ENCODE measurements around the gene IFI30.

Gene IFI30

GRCh38 chr19:18172331-18173053, 1.1 kb upstream of the IFI30 start:
- TF ChIP-seq CTCF (IDR thresholded peaks at IDR 0.05; ENCODE audit: extremely low read depth, missing control alignments): no peak
- DNase-seq (ENCODE audit: low spot score): peak; percentile 4

GRCh38 chr19:18173054-18173571, 500 bp upstream of the IFI30 start:
- DNase-seq (ENCODE audit: low spot score): peak; percentile 39
- no peak for TF ChIP-seq CTCF (IDR thresholded peaks at IDR 0.05; ENCODE audit: extremely low read depth, missing control alignments)

DNA sequence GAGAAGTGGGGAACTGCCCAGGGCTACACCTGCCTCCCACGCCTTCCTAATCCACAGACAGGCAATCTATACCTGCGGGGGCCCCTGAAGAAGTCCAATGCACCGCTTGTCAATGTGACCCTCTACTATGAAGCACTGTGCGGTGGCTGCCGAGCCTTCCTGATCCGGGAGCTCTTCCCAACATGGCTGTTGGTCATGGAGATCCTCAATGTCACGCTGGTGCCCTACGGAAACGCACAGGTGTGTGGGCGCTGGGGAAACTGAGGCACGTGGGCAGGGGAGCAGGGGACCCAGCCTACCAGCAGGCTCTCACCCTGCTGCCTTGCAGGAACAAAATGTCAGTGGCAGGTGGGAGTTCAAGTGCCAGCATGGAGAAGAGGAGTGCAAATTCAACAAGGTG, 1.4 kb downstream of the IFI30 start:
- DNase-seq (ENCODE audit: low spot score): no peak
- no peak for TF ChIP-seq CTCF (IDR thresholded peaks at IDR 0.05; ENCODE audit: extremely low read depth, missing control alignments)

DNA sequence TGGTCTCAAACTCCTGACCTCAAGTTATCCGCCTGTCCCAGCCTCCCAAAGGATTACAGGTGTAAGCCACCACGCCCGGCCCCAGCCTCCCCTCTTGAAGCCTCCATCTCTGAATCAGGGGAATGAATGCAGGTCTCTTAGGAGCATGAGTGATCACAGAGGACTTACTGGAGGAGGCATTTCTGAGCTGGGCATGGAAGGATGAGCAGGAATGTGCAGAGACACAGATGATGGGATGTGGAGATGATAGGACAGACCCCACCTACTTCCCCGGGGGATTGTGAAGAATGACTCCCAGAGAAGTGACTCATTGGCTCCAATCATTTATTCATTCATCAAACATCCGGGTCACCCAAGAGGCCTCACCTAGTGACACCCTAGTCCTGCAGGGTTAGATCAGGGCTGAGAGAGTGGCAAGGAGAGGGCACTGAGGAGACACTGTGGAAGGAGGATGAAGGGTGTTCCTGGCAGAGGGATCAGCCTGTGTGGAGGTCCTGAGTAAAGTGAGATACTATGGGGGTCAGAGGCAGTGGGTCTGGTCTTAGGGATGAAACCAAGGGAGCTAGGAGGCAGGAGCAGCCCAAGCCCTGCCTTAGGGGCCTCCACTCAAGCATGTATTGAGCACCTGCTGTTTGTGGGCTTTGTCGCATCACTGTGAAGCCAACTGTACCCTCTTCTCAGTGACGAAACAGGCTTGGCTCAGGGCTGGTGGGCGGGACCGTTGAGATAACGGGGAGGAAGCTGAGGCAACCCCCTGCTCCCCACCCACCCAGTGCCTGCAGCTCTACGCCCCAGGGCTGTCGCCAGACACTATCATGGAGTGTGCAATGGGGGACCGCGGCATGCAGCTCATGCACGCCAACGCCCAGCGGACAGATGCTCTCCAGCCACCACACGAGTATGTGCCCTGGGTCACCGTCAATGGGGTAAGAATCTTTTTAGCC, 3.0 kb downstream of the IFI30 start:
- no peak for TF ChIP-seq CTCF (IDR thresholded peaks at IDR 0.05; ENCODE audit: extremely low read depth, missing control alignments)
- no peak for DNase-seq (ENCODE audit: low spot score)

DNA sequence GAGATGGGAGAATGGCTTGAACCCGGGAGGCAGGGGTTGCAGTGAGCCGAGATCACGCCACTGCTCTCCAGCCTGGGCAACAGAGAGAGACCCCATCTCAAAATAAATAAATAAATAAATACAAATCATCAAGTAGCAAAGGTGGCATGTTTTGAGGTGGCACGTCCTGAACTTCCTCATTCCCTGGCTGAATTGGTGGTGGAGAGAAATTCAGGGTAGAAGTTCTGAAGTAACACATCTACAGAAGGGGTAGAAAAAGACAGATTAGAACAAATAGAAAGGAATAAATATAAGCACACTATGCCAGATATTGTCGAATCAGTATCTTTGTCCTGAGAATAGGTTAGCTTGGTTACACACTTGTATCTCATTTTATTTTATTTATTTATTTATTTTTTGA, 6.3 kb downstream of the IFI30 start:
- TF ChIP-seq CTCF (IDR thresholded peaks at IDR 0.05; ENCODE audit: extremely low read depth, missing control alignments): no peak
- DNase-seq (ENCODE audit: low spot score): no peak

- no peak for TF ChIP-seq CTCF (IDR thresholded peaks at IDR 0.05; ENCODE audit: extremely low read depth, missing control alignments)
- no peak for DNase-seq (ENCODE audit: low spot score)
These were observed 9.9 kb downstream of the IFI30 start for GRCh38 chr19:18183529-18183928.

DNA sequence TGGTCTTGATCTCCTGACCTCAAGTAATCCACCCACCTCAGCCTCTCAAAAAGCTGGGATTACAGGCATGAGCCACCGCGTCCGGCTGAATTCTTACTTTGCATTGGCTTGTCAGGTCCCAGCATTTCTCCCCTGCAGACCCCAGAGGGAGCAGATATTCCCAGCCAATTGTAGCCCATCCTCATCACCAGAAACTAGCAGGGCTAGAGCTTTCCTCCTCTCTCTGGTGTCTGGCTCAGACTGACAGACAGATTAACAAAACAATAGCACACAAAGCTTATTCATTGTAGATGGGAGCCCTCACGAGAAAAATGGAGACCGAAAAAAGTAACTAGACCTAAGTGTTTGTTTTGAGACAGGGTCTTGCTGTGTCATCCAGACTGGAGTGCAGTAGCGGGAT, 11.9 kb downstream of the IFI30 start:
- no peak for TF ChIP-seq CTCF (IDR thresholded peaks at IDR 0.05; ENCODE audit: extremely low read depth, missing control alignments)
- DNase-seq (ENCODE audit: low spot score): no peak

Measured in GM20000 (cell line).